Stimulated activated CD8-positive, alpha-beta memory T cell treated with anti-CD3 and anti-CD28 coated beads, Interleukin-2, amount 100 ng/mL, for 48 hours (primary cell): Measurements from ENCODE around the gene IL1RAP.

Source experiments
- DNase-seq, 2 donors: peaks; one replicate each; pipeline ENCODE4 v3.0.0-alpha.2; 2020; ENCODE audit warnings: low read depth in 2 of 2

Gene IL1RAP

DNA sequence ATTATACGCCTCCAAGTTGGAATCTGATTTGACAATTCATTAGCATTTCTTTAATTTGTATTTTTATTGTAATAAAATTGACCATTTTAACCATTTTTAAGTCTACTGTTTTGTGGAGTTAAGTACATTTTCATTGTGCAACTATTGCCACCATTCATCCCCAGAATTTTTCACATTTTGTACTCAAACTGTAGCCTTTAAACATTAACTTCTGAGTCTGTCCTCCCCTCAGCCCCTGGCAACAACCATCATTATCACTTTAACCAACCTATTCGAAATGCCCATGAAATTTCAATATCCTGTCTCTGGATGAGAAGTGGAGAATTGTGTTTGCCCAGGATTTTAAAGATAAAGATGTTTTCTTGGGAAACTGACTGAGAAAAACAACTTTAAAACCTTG lies 27.7 kb downstream of the IL1RAP start:
- no peak for DNase-seq

DNA sequence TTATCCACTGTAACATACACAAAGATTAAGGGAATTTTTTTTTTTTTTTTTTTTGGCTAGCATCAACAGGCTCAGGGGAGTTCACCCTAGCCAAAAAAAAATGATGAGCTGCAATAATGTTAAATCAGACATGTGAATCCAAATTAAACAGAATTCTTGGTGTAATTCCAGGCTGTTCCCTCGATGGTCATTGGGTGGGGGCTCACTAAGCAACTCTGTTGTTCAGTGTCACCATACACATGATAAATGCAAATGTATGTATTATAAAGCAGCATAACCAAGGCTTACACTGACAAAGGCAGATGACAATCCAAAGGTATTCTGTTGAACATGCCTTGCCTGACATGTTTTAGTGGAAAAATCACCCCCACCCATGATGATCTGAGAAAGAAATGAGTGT lies 29.0 kb downstream of the IL1RAP start:
- DNase-seq: no peak

DNA sequence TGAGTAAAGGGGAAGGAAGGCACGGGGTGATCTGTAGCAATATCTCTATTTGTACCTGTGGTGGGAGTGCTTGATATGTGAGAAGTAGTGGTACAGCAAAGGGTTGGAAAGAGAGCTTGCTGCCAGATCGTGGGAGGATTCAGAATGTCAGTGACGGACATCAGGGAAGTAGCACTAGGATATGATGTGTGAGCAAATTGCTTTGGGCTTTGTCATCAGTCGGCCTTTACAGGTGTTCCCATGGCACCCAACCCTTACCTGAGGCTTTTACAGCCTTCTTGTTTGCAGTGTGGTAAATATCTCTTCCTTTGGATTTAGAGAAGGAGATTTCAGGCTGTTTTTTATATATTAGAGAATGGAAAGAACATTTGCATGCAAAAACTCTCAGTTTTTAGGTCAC lies 29.8 kb downstream of the IL1RAP start:
- no peak for DNase-seq

DNA sequence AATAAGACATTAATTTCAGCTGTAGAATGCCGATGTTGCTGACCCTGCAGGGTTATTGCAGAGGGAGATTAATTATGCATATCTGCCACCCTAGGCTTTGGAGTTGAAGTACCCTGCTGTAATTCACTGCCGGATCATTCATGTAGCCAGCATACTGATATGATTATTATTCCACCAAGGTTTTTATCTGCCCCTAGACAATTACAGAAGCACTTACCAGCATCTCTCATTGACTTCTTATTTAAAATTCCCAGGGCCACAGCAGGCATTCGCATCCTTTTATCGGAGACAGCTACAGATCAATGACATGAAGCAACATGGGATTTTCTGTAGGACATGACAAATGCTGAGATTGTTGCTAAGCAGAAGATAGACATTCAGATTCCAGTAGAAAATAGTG lies 31.3 kb downstream of the IL1RAP start:
- DNase-seq: no peak

DNA sequence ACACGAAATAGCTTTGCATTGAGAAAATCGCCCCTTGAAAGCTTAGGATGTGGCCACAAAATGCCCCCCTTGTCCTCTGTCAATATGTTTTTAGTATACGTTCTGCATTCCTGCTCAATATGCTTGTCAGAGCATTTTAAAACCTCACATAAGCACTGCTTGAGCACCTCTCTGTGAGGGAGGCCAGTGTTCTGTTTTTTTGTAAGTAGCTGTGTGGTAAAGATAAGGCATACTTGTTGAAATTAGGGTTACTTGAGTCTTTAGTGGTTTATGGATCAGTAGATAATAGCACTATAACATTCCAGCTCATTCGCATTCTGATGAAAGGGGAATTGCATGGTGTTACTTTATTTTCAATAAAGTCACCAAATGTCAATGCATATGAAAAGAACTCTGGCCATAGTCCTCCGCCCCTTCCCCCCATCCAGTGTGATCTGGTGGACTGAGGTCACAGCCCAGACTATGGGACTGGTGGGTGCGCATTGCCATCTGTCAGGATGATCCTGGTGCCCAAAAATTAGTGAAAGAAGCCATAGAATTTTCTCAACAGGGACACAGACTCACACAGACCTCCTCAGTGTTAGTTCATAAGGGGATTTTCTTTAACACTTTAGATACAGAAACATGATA lies 33.1 kb downstream of the IL1RAP start:
- DNase-seq: no peak

DNA sequence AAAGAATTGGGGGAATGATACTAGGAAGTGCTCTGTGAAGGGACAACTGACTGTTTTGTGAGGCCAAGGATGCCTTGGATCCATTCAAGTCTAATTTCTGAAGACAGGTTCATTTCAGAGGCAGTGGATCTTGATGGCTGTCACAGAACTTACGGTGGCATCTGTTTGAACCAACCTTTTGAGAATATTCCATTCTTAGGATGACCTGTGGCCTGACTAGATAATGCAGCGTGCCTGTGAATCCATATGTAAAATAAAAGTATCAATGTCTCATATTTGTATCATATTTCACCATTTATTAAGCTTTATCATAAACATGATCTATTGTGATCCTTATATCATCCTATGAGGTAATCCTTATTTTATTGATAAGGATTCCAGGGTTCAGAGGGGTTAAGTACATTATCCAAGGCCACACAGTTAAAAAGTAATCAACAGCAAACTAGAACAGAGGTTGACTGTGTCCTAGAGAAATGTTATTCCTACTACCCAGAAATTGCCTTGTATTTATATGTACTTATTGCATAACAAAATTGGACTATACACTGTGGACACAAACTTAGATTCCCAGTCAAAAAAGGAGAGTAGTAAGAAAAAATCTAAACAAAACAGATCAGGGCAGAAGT lies 34.3 kb downstream of the IL1RAP start:
- DNase-seq: no peak

DNA sequence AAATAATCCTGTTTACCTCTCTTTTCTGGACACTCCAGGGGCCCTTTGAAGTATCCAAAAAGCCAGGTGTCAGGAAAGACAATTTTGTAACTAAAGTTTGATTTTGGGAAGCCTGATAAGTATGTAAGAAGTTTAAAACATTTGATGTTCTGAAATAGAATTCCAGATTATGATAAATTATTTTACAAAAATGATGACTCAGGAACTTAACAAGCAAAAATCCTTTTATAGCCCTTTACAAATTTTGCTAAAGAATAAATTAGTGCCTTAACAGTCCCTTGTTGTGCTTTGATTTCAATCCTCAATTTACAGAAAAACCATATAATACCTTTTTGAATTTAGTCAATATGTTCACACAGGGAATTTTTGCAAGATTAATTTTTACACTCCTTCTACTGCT lies 38.1 kb downstream of the IL1RAP start:
- DNase-seq: no peak

DNA sequence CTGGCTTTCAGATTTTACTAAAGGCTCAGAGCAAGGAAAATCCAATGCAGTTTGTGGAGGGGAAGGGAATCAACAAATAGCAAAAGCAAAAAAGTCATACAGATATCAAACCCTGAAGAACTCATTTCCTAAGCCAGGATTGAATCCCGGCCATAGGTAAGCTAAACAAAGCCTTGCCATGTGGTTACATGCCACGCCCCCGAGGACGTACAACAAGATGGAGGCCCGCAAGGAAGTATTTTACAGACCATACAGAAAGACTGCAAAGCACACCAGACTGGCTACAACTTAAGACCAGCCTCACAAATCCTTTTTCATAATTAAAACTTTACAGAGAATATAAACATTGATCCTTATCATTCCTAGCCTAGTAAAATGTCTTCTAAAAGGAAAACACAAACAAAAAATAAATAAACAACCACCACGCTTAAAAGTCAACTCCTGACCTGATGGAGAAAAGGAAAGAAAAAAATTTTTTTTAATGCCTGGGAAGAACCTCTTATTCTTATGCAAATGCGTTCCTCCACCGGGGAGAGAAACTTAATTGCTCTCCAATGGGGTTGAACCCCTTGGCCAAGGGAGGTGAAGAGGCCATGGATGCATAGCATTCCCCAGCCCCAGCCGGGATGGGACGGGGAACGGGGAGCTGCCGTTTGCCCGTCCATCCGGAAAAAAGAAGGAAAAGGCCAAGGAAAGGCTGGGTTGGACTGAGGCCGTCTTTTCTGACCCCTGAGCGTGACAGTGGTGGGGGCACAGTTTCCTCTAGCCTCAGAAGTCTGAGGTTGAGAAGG lies 39.3 kb downstream of the IL1RAP start:
- no peak for DNase-seq

DNA sequence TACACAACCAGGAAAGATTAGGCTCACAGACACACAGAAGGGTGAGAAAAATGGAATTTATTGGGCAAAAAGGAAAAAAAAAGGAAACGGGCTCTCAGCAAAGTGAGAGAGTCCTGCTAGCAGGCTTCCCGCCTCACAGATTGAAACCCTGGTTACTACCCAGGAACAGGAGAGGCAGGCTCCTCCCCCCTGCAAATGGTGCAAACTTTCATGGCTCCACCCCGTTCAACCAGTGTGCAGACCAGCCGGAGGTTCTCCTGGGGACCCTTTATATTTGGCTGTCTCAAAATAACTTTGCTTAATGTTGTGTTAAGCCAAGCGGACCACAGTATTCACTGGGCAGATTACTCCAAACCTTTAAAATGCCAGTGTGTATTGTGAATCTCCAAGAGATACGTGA lies 40.3 kb downstream of the IL1RAP start:
- no peak for DNase-seq

DNA sequence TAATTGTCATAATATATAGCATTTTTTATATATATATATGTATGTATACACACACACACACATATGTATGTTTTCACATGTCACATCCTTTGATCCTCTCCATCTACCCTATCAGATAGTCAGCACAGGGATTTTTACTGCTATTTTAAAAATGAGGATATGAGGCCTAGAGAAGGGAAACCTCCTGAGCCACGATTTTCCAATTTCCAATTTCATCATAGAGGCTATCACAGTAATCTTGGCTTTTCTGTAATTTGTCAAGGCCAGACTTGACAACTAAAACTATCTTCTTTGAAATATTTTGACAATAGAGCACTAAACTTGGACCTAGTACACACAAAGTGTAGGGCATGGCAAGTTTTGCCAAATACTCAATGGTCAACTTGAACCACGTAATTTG lies 42.5 kb downstream of the IL1RAP start:
- DNase-seq: no peak

DNA sequence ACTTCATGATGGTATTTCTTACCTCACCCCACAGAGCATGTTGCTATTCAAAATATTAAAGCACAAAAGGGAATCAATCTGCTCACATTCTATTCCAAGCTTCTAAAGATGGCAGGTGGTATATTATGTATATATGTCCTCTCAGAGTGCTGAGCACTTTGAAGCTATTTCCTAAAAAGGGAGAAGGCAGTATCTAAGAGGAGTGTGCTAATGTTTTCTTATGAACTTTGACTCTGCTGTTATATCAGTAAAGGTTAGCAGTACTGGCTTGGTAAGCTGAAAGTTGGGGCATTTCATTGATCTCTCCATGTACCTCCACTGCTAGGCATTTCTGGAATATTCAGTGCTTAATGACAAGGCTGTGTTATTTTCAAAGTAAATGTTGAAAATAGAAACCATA lies 43.4 kb downstream of the IL1RAP start:
- DNase-seq: no peak

DNA sequence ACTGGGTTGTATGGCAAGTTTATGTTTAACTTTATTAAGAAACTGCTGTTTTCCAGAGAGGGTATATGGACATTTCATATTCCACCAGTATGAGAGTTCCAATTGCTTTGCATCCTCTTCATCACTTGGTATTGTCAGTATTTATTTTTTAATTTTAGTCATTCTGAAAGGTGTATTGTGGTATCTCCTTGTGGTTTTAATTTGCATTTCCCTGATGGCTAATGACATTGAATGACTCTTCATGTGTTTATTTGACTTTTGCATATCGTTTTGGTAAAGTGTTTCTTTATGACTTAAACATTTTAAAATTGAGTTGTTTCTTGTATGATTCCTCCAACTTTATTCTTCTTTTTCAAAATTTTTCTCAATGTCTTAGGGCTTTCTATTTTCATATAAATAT lies 44.4 kb downstream of the IL1RAP start:
- no peak for DNase-seq

DNA sequence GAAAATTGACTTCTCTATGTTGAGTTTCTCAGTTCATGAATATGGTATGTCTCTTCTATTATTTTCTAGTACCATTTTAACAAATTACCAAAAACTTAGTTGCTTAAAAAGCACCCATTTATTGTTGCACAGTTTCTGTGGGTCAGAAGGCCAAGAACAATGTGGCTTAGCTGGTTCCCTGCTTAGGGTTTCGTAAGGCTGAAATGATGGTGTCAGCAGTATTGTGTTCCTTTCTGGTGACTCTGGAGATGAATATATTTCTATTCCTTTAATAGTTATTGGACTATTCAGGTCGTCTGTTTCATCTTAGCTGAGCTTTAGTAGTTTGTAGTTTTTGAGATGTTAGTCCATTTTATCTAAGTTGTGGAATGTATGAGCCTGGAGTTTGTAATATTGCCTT lies 44.9 kb downstream of the IL1RAP start:
- DNase-seq: no peak

DNA sequence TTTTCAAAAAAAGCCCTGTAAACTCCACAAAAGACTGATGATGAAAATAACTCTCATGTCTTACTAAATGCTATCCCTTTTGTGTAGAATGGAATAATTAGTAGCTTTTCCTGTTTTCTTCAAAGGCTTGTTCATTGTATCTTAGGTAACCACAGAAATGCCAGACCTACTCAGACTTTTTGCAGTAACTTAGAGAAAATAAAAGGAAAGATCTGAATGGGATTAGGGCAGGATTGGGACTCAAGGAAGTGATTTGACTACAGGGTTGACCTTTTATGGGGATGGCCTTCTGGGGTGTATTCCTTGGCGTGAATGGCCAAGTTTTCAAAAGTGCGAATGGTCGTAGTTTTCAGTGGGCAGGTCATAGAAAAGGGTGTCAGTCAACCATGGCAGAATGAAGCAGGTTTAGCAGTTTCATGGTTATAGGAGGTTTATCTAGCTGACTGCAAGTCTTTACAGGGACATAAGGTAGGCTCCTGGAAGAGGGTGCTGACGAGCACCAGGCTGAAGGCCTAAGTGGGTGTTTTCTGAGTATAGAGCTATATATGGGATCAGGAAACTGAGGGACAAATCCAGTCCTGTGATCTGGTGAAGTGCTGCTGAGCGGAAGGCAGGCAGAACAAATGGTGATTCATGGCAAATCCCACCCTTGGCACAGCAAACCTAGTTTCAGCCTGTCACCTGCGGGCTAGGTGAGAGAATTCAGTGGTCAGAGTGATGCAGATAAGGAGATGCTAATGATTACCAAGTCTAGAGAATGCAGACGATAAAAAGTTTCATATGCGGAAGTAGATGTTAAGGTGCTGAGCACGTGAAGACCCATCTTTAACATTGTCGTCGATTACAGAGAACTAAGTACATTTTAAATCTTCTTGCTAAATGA lies 46.4 kb downstream of the IL1RAP start:
- DNase-seq: no peak

DNA sequence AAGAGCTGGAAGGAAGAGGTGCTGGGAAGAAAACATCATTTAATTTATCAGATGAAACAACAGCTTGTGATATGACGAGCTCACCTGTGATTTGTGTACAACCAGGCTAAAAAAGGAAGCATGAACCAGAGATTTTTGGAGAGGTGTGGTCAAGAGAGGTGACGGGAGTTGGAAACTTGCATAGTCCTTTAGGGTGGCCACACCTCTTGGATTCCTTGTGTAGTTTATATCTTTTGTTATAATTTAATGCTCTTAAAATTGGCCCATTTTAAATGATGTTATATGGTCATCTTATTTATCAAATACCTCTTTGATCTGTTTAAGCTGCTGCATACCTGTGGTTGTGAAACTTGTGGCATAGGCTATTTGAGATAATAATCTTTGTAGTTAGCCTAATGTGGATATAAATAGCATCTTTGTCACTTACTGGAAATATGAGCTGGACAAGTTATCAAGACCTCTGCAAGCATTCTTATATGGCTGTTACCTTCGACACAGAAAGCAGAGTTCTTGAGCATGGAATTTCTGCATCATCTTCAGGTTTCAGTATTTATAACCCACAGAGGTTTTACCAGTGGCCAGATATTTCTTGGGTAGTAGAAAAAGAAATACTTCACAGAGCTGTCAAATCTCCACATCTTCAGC lies 49.1 kb downstream of the IL1RAP start:
- no peak for DNase-seq

DNA sequence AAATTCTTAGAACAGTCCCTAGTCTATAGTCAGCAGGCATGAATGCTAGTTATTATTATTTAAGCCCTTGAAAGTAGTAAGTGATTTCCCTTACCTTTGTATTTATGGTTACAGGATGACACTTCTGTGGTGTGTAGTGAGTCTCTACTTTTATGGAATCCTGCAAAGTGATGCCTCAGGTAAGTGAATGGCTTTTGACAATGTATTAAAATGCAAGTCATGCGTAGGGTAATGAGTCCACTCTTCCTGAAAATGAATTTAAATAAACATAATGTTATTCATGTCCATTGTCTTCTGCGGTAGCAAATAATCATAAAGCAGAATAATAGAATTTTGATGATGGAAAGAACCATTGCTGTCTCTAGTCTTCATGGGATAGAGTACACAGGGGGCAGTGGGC lies 50.3 kb downstream of the IL1RAP start:
- no peak for DNase-seq

DNA sequence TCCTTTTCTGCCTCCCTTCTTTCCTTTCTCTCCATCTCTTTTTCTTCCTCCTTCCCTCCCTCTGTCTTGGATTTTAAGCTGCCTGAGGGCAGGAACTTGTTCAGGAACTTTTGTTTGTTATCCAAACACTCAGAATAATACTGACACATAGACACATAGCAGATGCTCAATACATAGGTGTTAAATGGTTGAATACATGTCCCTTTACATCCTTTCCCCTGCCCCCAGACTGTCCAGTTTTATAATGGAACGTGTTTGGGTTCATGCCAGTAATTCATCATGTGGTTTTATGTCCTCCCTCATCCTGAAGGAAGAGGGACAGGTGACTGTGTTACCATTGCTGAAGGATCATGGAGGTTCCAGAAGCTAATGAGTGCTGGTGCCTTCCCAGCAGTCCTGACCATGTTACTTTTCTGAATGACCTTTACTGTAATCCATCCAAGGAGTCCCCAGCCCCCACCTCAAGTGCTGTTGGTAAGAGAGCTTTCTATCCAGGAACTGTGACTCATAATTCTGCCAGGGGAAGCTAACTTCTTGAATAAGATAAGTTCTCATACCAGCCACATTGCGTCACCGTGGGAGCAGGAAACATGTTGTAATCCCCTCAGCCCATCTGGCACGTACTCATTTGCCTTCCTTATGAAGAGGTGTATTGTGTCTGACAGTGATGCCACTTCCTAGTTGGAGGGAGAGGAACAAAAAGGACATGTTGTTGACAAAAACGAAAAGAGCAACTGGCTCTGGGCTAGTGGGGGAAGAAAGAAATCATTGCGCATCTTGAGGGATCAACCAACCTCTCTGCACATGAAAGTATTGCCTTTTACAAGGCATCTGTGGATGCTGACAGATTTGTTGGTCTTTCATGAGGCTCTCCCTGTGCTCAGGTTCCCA lies 52.4 kb downstream of the IL1RAP start:
- DNase-seq: peak; percentile 40 to 71

DNA sequence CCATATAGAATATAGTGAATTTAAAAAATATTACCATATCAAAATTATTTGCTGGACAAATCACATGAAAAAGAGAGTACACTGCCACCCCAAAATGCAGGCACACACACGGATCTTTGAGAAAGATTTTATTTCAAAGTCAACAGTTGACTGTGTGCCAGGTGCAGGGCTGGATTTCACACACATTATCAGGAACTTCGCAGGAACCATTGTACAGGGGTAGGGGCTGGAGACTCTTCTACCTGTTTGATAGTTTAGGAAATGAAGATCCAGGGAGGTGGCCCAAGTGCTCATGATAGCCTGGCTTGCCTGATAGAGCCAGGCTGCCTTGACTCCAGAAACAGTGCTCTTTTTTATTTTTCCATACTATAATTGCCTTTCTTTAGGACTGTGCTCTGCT lies 54.2 kb downstream of the IL1RAP start:
- no peak for DNase-seq

DNA sequence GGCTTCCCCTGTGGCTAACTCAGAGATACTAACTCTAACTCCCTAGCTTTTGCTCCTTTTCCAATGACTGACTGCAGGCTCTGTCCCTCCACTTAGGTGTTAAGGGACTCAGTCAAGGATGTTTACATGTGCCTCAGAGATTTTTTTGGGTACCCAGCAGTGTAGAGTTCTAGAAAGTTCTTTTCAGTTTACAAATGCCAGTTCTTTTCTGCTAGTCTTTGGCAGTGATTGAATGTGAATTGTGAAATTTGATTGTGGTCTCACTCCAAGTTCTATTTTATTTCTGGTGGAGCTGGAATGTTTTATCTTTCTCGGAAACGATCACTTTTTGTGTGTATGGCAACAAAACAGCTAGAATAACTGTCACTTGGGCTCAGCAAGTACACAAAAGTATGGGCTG lies 60.6 kb downstream of the IL1RAP start:
- DNase-seq: no peak

DNA sequence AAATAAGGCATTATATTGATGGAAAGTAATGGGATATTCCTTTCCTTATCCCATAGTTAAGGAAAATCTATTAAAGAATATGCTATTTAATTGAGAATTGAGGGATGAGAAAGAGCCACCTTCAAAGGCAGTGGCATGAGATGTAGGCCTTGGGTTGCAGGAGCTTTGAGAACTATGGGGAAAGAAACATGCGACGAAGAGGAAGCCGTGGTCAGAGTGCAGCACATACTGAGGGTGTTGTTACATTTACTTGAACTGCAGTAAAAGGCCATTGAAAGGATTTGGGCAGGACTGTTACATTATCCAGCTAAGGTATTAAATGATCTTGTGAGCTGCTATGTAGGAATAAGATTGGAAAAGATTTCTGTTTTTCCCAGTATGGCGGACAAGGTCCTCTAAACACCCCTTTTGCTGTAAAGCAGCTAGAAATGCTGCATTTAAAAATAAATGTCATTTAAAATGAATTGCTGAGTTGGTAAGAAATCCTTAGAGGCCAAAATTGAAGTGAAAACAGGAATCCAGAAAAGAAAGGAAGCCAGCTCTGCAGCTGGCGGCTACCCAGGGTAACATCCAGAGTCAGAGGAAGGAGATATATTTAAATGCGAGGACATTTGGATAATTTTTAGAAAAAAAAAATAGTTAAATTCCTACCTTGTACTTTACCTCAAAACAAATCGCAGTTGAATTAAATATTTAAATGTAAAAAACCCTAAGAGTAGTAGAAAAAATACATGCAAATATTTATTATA lies 61.7 kb downstream of the IL1RAP start:
- no peak for DNase-seq
